HG03064 (cell line): Measurements from ENCODE around the gene ETNK1.

Source experiments
- ATAC-seq: cut with Tn5 transposase; IDR thresholded peaks from one replicate; pipeline ENCODE4 v1.9.1; 2021; ENCODE audit warnings: low read depth; ENCODE audit not compliant: unreplicated experiment

Gene ETNK1

GRCh38 chr12:22731236-22731635 is 106.3 kb downstream of the ETNK1 start:
- no peak for ATAC-seq

DNA sequence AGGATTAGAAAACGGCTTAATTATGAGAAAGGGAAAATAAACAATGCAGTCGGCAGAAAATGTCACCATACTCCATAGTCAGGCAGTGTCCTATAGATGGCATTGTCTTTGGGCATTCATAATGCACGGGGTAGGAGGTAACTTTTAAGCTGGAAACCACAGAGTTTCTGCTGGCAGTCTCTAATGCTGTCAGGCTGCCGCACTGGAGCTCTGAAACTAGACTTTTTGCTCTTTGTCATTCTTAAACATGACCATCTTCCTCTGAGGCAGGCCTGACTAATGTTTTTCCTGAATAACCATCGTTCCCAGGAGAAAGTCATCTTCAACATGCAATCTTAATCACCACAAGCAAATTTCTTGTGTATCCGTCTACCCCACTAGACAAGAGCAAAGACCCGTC is 108.8 kb downstream of the ETNK1 start:
- no peak for ATAC-seq

DNA sequence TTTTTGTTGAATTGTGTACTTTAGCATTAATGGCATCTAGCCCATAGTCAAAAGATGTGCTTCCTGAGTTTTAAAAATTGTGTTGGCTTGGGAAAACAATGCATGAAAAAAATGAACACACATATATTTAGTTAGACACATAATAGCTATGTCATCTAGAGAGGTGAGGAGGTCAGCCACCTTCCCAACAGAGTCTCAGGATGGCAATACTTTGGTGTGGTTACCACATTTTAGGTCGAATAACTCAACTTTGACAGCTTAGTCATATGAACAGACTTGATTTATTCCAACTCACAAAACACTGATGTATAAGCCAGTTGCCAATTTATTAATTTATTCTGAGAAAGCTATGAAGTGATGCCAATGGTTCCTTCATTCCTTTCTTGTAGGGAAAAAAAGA is 114.0 kb downstream of the ETNK1 start:
- ATAC-seq: no peak
